Hippocampal formation (tissue), 2 donors: ENCODE data around the gene MIP.
"Not testable (repeated sequence)": the region's sequence is repeated elsewhere in the genome, so short reads cannot be mapped to it uniquely, and the experiment has no call there.

Experiments used
- DNase-seq, 2 donors: peaks; one replicate each; lab custom pipeline; 2025; lab: John Stamatoyannopoulos, UW

MIP gene

GRCh38 chr12:56454557-56454956 is at the start of gene MIP:
MIP (minus strand) TSS chr12:56454657; CDS start chr12:56454613, 44 bp downstream.
- no peak for DNase-seq

DNA sequence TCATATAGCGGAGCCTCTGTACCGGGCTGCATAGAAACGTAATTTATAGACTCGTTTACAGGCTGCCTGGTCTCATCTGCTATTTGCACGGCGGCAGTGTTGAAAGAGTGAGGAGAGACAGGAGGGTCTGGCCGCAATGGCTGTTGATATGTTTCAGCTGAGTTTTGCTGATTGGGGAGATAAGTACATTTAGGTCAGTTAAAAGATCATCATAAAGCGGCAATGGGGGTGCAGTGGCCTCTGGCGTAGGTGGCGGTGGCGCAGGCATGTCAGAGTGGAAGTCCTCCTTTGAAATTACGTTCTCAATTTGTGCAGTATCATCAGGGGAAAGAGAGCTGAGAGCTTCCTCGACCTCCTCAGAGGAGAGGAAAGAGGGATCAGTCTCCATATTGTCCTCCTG is 45.4 kb upstream of the MIP start:
- not testable (repeated sequence) for DNase-seq

- DNase-seq = not testable (repeated sequence)
These were observed 45.0 kb upstream of the MIP start for GRCh38 chr12:56499452-56499851.

DNA sequence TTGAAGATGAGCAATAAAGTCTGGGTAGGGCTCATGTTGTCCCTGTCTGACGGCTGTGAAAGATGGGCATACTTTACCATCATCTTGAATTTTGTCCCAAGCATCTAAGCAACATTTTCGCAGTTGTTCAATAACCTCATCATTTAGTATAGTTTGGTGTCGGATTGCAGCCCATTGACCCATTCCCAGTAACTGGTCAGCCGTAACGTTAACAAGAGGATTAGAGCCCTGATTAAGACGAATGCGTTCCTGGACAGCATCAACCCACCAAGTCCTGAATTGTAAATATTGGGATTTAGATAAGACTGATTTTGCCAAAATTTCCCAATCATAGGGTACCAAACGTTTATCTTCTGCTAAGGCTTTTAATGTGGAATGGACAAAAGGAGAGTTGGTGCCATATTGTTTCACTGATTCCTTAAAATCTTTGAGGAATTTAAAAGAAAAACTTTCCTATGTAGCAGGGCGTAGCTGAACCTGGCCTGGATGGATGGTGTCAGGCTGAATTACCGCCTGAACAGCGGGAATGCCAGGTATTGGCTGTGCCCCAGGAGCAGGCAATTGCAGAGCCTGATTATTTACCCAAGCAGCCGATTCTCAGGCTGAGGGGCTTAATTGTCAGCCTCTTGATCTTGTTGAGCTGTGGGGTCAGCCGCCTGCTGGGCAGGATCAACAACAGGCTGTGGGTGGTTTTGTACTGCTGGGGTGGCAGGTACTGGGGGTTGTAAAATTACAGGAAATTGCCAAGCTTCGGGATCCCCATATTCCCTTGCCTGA is 43.9 kb upstream of the MIP start:
- DNase-seq = not testable (repeated sequence)

- DNase-seq = peak in 1 of 2 donors; percentile 38
These were observed 42.2 kb upstream of the MIP start for GRCh38 chr12:56496704-56497103.

- DNase-seq = not testable (repeated sequence)
These were observed 40.0 kb upstream of the MIP start for GRCh38 chr12:56494481-56494880.

DNA sequence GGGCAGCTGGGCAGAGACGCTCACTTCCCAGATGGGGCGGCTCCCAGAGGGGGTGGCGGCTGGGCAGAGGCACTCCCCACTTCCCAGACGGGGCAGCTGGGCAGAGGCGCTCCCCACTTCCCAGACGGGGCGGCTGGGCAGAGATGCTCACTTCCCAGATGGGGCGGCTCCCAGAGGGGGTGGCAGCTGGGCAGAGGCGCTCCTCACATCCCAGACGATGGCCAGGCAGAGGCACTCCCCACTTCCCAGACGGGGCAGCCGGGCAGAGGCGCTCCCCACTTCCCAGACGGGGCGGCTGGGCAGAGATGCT is 39.6 kb upstream of the MIP start:
- not testable (repeated sequence) for DNase-seq

- not testable (repeated sequence) for DNase-seq
These were observed 39.1 kb upstream of the MIP start for GRCh38 chr12:56493409-56494105.

- DNase-seq = no peak
These were observed 35.9 kb upstream of the MIP start for GRCh38 chr12:56490360-56490759.

DNA sequence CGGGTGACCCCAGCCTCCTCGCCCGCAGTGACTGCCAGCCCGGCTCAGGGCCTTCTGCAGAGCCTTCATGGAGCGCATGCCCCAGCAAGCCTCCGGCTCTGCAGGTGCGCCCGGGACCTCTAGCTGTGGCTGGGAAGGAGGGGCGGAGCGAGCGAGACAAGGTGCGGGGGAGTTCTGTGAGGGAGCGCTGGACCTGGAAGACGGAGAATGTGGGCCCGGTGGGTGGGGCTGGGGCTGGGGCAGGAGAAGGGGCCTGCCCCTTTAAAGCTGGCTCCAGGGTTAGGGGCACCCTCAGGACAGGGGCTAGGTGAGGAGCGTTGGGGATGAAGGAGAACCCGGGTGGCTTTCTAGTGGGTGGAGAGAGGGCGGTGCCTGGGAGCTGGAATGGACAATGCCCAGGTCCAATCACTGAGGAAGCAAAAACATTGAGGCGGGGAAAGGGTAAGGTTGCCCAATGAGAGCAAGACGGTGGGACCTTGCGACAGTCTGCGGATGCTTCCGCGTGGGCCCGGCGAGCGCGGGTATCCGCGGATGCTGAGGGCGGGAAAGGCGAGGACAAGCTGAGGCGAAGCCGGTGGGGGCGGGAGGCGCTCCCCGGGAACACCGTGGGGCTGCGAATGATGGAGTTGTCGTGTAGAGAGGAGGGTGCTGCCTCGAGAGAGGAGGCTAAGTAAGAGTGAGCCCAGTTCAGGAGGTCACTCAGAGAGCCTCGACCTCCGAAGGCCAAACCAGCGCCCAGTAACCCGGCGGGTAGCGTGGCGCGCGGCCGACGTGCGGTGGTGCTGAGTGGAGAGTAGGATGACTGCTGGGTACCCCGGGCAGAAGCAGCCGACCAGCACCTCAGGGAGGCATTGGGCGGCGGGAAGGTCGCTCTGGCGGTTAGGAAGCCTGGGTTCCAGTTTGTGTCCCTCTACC is 33.8 kb upstream of the MIP start, which contains the start of gene GLS2:
Gene GLS2, minus strand, starts transcription at position 121 of the 915 bp plus-strand sequence. Its CDS starts 43 bp downstream, at position 78.
- DNase-seq = peak; percentile 48 to 80

- DNase-seq = no peak
These were observed 33.1 kb upstream of the MIP start for GRCh38 chr12:56487448-56488040.

GRCh38 chr12:56486694-56487093 is 32.2 kb upstream of the MIP start:
- DNase-seq = no peak

DNA sequence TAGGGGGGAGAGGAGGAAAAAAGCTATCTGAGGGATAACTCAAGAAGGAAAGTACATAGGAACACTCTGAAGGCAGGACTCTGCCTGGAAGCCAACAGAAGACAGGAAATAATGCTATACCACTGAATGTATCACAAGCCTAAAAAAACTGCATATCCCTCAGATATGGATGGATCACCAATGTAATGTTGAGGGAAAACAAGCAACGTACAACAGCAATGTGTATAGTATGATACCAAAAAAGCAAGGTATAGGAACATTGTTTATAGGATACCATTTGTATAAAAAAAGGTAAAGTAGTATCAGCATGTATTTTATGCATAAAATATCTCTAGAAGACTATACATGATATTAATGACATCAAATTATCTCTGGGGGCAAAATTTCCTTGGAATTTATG is 30.1 kb upstream of the MIP start:
- DNase-seq = no peak

DNA sequence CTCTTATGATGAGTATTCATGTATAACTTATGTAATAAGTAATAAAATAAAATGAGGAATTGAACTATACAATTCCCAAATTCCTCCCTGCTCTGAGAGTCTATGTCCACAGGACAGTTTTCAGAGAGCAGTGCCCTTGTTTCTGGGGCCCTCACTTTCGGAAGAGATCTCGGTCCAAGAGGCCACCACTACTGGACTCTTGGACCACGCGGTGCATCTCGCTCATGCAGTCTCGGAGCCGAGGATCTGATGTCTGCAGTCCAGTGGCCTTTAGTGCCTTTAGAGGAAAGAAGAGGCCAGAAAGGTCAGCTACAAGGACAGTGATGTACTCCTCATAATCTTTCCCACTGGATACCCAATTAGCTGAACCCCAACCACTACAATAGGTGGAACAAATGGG is 25.2 kb upstream of the MIP start:
- no peak for DNase-seq

- DNase-seq = no peak
These were observed 23.2 kb upstream of the MIP start for GRCh38 chr12:56477521-56478225.

DNA sequence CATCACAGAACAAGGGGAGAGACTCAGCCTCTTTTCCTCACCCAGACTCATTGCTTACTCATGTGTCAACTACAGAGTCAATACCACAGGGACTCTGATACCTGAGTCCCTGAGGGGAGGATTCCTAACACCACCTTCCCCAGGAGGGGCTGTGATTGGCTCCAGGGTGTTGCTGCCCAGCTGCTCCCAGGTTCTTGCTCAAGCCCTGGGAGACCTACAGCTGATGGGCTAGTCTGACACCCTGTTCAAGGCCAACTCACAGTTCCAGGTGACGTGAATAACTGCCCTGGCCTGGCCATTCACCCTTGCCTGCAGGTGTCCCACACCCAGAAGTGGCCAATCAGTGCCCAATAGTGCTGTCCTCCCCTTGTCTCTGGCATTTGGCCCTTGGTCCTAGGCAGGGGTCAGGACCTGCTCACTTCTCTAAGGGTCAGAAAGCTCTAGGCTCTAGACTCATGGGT is 22.5 kb upstream of the MIP start:
- DNase-seq = no peak

GRCh38 chr12:56476143-56476542 is 21.7 kb upstream of the MIP start:
- no peak for DNase-seq

DNA sequence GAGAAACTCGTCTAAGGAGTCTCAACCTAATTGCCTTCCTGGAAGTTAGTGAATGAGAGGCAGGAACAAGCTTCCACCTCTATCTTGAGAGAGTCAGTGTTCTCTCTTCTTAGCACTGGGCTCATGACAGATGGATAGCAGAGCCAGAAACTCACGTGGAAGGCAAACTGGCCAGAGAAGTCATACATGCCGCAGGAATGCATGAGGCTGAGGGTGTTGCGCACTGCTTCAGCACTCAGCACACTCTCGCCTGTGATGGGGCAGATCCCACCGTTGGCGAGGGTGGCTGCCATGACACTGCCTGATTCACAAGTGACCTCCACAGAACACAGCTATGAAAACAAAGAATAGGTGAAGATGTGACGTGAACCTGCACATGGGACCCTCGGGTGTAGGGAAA is 19.9 kb upstream of the MIP start:
- DNase-seq = no peak

- no peak for DNase-seq
These were observed 14.8 kb upstream of the MIP start for GRCh38 chr12:56469007-56469930.
